Cardiac muscle cell (in vitro differentiated cells and primary cell): ENCODE results near the gene XXYLT1. TPM values are rescaled to one million over a fixed set of nuclear protein-coding genes. Genes with fewer than 3 reads are reported as not detected.
"Not testable (repeated sequence)": the region's sequence is repeated elsewhere in the genome, so short reads cannot be mapped to it uniquely, and the experiment has no call there.

ENCODE experiments used
- DNase-seq, 2 donors: peaks; one replicate each; pipeline versions ENCODE4 v3.0.0 to v3.0.0-alpha.2; 2010 to 2017; ENCODE audit warnings: low read depth in 1 of 2, low spot score in 1 of 2
- H3K27ac ChIP-seq: fragments of 200-600 bp; sonication (generic); 2 replicates; pipeline ENCODE4 v1.5.1; 2016
- H3K27me3 ChIP-seq: fragments of 200-600 bp; sonication (generic); 2 replicates; pipeline ENCODE4 v1.6.0; 2016; ENCODE audit warnings: control low read depth
- H3K36me3 ChIP-seq: fragments of 200-600 bp; sonication (generic); 2 replicates; pipeline ENCODE4 v1.5.1; 2016; ENCODE audit warnings: control low read depth
- H3K4me1 ChIP-seq: fragments of 200-600 bp; sonication (generic); 2 replicates; pipeline ENCODE4 v1.8.1; 2017; ENCODE audit warnings: low read depth, mild to moderate bottlenecking, mixed run types
- H3K4me3 ChIP-seq: fragments of 200-600 bp; sonication (generic); 2 replicates; pipeline ENCODE4 v1.5.1; 2016; ENCODE audit warnings: mild to moderate bottlenecking
- H3K9me3 ChIP-seq: fragments of 200-600 bp; sonication (generic); 2 replicates; pipeline ENCODE4 v1.5.1; 2017; ENCODE audit warnings: low read depth, mild to moderate bottlenecking, control low read depth
- CTCF ChIP-seq: IDR thresholded peaks from 2 replicates; pipeline ENCODE4 v1.5.1; 2012; ENCODE audit warnings: low read depth, mild to moderate bottlenecking, low read length
- polyA plus RNA-seq: library from polyadenylated mRNA; unstranded; fragments of >200 nt; fragmentation: Nextera tagmentation; extraction: Ambion mirVana; gene quantifications from 2 replicates; pipeline ENCODE4 v1.2.1, GENCODE V29; 2016
- total RNA-seq: library from RNA; depleted of rRNA; stranded (reverse); fragments of >200 nt; gene quantifications from 2 replicates; pipeline ENCODE4 v1.2.3, GENCODE V29; 2016

XXYLT1 gene
- total and polyA plus RNA-seq, 2 experiments from 2014 or later: 52.5 to 62.2 TPM

DNA sequence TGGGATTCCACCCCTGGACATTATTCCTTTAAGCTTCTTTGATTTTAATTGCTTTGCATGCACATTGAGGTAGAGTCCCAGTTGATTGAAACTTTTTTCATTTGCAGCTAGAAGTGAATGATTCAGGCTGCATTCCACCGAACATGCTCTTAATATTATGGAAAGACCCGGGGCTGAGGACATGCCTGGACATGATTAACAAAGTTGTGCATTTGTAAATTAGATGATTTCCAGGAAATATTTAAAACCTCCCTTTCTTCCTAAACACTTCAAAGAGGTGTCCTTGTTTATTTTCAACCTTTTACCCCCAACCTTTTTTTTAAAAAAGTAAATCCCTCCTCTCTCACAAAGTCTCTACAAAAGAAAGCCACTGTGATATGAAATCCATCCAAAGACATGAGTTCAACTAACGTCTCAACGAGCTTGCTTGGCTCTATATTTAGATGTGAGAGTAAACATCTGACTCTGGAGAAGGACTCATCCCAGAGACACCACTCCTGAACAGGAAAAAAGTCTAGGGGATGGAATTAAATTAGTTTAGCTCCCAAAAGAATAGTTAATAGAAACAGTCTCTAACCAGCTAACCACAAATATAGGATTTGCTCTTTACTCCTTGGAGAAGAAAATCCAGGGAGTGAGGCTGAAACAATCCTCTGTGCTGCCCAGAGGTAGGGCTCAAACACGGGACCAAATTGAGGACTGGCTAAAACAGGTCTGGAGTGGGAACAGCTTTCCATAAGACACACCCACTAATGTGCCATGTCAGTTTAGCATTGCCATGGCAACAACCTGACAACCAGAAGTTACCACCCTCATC, 83.1 kb downstream of the XXYLT1 start:
- no peak for DNase-seq
- H3K4me1 ChIP-seq: peaks cover 11% of the 10 kb centered on the region
- no peaks in the 10 kb centered on the region for H3K36me3 ChIP-seq
- no peaks in the 10 kb centered on the region for H3K9me3 ChIP-seq
- H3K4me3 ChIP-seq: no peak overlapping the region
- peak overlapping the region; percentile 36 for H3K27ac ChIP-seq
- H3K27me3 ChIP-seq: no peaks in the 10 kb centered on the region
- no peak for TF ChIP-seq CTCF

GRCh38 chr3:195186710-195187047, 84.3 kb downstream of the XXYLT1 start:
- DNase-seq, H3K4me3 ChIP-seq, H3K9me3 ChIP-seq, H3K36me3 ChIP-seq, H3K27me3 ChIP-seq, H3K27ac ChIP-seq: not testable (repeated sequence)
- peaks cover 11% of the 10 kb centered on the region for H3K4me1 ChIP-seq

- no peak for DNase-seq
Observed at GRCh38 chr3:195186041-195186709, 84.8 kb downstream of the XXYLT1 start.

GRCh38 chr3:195185583-195185982, 85.4 kb downstream of the XXYLT1 start:
- Histone ChIP-seq H3K4me3 (no peak overlapping the region), H3K27me3 (no peaks in the 10 kb centered on the region), H3K27ac (no peak overlapping the region), H3K4me1 (peaks cover 11% of the 10 kb centered on the region), H3K36me3 (no peaks in the 10 kb centered on the region), H3K9me3 (no peaks in the 10 kb centered on the region)
- no peak for TF ChIP-seq CTCF
- no peak for DNase-seq

More at GRCh38 chr3:195186041-195186709, 84.8 kb downstream of the XXYLT1 start:
- H3K27ac ChIP-seq: no peak overlapping the region
- no peak overlapping the region for H3K4me3 ChIP-seq
- no peaks in the 10 kb centered on the region for H3K27me3 ChIP-seq
- no peaks in the 10 kb centered on the region for H3K9me3 ChIP-seq
- peaks cover 11% of the 10 kb centered on the region for H3K4me1 ChIP-seq
- no peak for TF ChIP-seq CTCF
- no peaks in the 10 kb centered on the region for H3K36me3 ChIP-seq

GRCh38 chr3:195184716-195185421, 86.1 kb downstream of the XXYLT1 start:
- DNase-seq: no peak
- H3K4me1 ChIP-seq: peaks cover 11% of the 10 kb centered on the region
- no peaks in the 10 kb centered on the region for H3K27me3 ChIP-seq
- H3K9me3 ChIP-seq: no peaks in the 10 kb centered on the region
- no peak overlapping the region for H3K4me3 ChIP-seq
- no peaks in the 10 kb centered on the region for H3K36me3 ChIP-seq
- no peak for TF ChIP-seq CTCF
- H3K27ac ChIP-seq: no peak overlapping the region
